ENCODE measurements around the gene SLC2A11. TPM values are rescaled to one million over a fixed set of nuclear protein-coding genes. Genes with fewer than 3 reads are reported as not detected.

Gene SLC2A11
- total RNA-seq, 1 donor from 2014 or later, result 5.7 TPM

DNA sequence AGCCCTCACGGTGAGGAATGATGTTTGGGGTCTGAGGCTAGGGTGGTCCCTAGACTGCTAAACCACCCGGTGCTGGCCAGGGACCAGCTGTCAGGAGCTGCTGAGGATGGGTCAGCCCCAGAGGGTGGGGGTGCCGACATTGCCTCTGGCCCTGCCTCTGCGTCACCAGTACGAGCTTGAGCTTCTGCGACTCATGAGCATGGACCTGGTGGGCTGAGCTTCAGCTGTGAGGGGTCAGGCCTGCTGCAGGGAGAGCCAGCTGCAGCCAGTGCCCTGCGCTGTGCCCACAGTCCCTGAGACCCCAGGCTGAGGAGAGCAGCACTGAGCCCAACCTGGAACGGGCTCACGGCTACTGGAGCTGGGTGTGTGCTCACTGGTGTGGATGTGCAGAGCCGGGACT, 25.9 kb upstream of the SLC2A11 start:
- intact Hi-C loops (cut with micrococcal nuclease), result no loop called here

DNA sequence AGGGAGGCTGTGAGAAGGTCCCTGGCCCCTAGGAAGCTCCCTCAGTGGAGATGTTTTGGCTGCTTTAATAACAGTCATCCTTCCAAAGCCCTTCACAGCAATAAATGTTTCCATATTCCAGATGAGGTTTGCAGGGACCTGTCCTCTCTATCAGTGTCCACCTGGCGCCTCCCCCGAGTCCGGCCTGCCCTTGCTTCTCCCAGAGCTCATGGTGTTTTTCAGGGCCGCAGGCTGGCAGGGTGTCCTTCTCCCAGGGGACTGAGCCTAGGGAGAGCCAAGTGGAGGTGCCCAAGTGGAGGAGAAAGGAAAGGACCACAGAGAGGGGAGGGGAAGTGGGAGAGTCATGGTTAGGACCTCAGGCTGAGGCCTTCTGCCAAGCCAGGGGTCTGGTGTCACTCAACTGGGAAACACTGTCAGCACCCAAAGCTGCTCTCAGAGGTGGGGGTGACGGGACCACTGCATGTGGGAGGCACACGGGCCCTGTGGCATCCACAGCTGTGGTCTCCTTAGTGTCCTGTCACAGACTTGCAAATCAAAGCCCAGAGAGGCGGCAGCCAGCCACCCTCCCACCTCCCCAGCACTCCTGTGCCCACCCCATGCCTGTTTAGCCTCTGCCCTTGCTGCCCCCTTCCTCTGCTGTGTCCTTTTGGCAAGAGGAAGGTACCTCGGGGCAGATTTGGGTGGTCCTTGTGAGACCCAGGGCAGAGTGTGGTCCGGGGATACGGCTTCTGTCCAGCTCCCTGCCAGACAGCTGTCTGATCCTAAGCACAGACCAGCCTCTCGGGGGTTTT, 25.3 kb upstream of the SLC2A11 start:
- intact Hi-C loops (cut with micrococcal nuclease), result no loop called here

DNA sequence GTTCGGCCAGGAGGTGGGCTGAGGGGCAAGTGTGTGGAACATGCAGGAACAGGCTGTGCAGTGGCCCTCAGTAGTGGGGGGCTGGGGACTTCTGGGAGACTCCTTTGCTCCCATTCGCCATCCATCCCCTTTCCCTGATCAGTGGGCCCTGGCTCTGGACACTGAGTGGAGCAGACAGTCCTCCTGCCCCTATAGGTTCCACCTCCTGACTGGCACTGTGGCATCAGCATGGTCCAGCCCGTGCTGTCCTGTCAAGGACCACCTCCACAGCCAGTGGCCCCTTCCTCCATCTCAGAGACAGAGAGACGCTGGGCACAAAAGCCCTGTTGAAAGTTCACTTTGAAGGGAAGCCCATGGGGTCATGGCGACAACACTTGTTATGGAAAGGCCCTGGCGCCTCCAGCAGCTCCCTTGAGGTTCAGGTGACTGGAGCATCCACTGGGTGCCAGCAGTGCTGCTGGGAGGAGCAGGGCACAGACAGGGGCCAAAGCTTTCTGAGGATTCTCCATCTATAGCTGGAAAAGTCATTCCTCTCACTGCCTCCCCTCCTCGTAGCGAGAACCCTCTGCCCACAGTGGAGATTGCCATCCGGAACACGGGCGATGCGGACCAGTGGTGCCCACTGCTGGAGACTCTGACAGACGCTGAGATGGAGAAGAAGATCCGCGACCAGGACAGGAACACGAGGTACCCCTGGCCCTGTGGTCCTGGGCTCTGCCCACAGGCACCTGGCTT, 24.5 kb upstream of the SLC2A11 start:
- intact Hi-C loops (cut with micrococcal nuclease), result no loop called here

DNA sequence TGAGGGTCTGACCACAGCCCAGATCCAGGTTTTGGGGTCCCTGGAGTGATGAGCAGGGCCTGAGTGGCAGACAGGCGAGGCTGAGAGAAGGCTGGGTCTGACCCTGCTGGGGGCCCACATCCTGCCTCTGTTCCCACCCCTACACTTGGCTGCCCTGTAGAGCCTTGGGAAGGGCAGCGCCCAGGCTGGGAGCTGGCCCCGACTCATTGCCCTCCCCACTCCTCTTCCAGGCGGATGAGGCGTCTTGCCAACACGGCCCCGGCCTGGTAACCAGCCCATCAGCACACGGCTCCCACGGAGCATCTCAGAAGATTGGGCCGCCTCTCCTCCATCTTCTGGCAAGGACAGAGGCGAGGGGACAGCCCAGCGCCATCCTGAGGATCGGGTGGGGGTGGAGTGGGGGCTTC, 23.8 kb upstream of the SLC2A11 start:
- intact Hi-C loops (cut with micrococcal nuclease), result no loop called here

DNA sequence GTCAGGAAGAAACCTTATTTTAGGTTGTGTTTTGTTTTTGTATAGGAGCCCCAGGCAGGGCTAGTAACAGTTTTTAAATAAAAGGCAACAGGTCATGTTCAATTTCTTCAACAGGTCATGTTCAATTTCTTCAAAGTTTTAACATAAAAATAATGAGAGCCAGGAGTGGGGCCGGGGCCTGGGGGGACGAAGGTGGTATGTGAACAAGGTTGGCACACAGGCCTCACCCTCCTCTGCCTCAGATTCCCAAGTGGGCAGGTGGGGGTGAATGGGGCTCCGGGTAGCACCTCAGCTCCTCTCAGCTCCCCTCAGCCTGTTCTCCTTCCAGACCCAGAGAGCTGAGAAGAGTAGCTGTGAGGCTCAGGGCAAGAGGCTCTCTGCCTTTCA, 23.3 kb upstream of the SLC2A11 start:
- intact Hi-C loops (cut with micrococcal nuclease), result no loop called here

DNA sequence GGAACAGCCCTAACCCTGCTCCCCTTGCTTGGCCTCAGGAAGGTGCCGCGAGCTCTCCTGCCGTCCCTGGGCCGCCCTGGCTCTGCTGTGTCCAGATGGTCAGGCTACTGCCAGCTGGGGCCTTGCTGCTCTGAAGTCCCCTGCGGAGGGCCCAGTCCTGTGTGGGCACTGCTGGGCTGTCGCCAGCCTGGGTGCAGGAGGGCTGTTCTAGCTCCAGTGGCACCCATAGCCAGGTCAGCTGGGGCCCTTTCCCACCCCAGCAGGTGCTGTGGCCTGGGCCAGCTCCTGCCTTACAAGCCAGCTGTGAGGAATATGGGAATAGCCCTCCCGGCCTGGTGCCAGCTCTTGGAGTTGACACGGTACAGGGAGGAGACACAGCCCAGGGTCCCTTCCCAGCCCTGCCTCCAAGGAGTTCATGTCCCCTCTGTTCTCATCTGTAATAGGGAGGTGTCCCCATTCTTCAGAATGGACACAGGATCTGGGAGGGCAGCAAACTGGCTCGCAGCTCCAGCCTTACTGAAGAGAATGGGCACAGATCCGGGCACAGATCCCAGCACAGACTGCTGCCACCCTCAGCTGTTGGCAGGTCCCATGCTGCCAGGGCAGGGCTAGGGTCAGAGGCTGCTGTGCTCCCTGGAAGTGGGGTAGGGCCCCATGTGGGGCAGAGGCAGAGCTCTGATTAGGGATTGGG, 22.7 kb upstream of the SLC2A11 start:
- intact Hi-C loops (cut with micrococcal nuclease), result no loop called here

DNA sequence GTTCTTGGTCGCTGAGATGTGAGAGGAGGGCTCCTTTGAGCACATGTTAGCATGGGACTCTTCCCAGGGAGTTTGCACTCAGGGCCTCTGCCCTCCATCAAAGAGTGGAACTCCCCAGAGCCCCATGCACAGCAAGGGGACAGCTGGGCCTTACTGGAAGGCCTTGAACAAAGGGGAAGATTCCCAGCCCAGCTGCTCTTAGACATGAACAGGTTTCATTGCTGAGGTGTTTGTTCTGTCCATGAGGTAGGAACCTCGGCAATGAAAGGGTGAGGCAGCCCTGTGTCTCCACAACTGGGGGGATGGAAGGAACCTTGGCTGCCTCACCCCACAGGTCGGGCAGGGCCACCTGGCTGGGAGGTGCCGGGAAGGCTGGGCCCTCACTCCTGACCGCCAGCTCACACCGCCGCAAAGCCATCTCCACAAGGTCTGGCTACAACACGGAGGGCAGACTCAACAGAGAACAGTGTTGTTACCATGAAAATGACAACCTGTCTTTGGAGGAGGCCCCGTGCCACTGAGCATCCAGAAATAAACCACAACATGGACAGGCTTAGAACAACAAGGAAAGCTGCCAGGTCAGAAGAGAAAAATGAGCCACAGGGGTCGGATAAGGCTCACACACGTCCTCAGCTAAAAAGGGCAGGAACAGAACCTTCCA, 22.1 kb upstream of the SLC2A11 start:
- intact Hi-C loops (cut with micrococcal nuclease), result no loop called here

- intact Hi-C loops (cut with micrococcal nuclease), result no loop called here
These were observed 21.4 kb upstream of the SLC2A11 start for GRCh38 chr22:23836281-23836680.

DNA sequence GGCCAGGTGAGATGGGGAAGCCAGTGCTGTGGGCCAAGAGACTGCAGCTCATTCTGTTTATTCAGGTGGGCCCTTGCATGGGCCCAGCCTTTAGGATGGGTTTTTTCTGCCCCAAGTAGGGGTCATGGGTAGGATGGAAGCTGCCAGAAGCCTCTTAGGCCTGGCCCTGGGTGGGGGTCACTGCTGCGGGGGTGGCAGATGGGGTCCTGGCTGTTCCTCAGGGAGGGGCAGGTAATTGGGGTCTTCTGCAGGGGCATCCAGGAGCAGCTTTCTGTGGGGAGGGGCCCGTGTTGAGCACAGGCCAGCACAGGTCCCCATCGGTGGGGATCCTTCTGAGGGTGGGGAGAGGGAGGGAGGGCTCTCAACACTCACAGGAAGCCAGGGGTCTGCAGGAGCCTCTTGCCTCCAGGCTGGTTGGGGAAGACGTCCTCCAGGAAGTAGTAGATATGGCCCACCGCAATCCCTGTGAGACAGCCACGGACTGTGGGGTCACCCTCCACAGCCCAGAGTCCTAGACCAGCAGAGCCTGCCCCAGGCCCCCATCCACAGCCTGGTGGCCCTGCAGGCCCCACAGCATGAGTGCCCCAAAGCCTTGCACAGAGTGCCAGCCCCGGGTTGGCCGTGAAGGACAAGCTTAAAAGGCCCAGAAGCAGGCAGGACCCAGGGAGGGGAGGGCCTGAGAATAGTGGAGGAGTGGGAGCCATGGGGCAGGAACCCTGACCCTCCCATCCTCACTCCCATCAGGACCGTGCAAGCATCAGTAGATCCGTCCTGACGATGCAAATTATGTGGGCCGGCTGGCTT, 20.8 kb upstream of the SLC2A11 start:
- intact Hi-C loops (cut with micrococcal nuclease), result no loop called here

DNA sequence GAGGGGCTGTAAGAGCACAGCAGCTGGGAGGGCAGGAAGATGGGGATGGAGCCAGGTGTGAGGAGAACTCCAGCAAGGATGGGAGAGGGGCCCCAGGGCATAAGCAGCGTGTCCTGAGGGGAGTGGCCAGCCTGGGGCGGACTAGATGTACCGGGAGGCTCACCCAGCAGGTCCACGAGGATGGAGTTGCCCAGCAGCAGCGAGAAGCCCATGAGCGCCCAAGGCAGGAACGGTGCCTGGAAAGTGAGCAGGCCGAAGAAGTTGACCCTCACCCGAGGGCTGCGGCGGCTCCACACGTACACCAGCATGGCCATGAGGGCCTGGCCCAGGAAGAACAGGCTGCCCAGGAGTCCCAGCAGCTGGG, 20.2 kb upstream of the SLC2A11 start:
- intact Hi-C loops (cut with micrococcal nuclease), result no loop called here

- intact Hi-C loops (cut with micrococcal nuclease), result loop anchor here (2.0 kb wide), 2 partner anchors 19 to 71 kb away; partner anchors contain the start of genes CHCHD10 and SLC2A11
These were observed 19.6 kb upstream of the SLC2A11 start for GRCh38 chr22:23837911-23838680.

DNA sequence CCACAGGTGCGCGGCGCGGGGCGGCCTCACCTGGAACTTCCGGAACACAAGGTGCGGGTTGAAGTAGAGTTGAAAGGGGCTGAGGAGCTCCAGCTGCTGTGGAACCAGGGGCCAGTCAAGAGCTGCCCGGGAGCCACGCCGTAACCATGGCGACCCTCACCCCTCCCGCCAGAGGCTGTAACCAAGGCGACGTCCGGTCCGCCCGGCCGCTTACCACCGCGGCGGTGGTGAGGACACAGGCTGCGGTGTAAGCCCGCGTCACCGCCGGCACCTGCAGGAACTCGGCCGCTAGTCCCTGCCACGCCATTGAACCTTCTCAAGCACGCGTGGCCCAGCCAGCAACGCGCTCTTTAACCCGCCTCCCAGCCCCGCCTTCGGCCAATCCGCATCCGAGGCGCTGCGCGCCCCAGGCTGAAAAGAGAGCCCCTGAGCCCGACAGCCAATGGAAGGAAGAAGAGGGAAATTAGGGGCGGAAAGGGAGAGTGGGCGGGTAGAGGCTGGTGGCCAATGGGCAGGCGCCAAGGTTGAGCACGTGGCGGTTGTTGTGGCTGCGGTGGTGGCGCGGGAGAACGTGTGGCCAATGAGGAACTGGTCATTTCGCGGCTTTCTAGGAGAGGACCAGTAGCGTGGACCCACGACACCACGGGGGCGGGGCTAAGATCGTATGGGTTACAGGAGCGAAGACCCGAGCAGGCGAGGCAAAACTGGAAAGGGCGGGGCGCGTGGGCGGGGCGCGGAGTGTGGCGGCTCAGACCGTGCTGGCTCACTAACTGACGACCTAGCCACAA, 18.8 kb upstream of the SLC2A11 start, which contains the start of gene DERL3:
TSS of gene DERL3 (minus strand) at position 326 of the 788 bp plus-strand sequence. CDS start at position 307, 19 bp downstream.
- intact Hi-C loops (cut with micrococcal nuclease), result loop anchor here (1.0 to 2.0 kb wide), 8 partner anchors 18 to 143 kb away; partner anchors contain the start of genes CHCHD10, MIF, SLC2A11 and ZNF70

DNA sequence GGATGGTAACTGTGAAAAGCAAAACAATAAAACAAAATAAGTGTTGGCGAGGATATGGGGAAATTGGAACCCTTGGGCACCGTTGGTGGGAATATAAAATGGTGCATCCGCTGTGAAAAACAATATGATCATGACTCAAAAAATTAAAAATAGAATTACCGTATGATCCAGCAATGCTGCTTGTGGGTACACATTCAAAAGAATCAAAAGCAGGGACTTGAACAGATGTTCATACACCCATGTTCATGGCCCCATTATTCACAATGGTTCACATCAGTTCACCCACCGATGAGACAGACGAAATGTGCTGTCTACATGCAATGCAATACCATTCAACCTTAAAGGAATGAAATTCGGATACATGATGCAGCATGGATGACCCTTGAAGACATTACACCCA, 17.6 kb upstream of the SLC2A11 start:
- intact Hi-C loops (cut with micrococcal nuclease), result no loop called here

- intact Hi-C loops (cut with micrococcal nuclease), result no loop called here
These were observed 16.4 kb upstream of the SLC2A11 start for GRCh38 chr22:23841292-23841691.

- intact Hi-C loops (cut with micrococcal nuclease), result no loop called here
These were observed 15.8 kb upstream of the SLC2A11 start for GRCh38 chr22:23841736-23842445.

DNA sequence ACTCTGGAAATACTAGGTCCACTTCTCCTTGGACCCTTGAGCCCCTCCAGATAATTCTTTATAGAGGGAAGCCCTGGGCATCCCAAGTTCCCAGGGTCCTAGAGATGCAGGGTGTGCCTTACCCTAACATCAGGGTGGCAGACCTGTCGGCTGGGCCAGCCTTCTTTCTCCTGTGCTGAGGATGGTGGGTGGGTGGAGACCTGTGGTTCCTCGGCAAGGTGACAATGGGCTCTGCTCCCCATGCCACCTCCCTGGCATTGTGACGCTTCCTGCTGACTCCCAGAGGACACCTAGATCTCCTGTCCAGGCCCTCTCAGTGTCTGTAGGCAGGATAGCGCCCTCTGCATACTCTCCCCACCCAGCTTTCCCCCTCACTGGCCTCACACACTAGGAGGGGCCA, 15.1 kb upstream of the SLC2A11 start:
- intact Hi-C loops (cut with micrococcal nuclease), result no loop called here

DNA sequence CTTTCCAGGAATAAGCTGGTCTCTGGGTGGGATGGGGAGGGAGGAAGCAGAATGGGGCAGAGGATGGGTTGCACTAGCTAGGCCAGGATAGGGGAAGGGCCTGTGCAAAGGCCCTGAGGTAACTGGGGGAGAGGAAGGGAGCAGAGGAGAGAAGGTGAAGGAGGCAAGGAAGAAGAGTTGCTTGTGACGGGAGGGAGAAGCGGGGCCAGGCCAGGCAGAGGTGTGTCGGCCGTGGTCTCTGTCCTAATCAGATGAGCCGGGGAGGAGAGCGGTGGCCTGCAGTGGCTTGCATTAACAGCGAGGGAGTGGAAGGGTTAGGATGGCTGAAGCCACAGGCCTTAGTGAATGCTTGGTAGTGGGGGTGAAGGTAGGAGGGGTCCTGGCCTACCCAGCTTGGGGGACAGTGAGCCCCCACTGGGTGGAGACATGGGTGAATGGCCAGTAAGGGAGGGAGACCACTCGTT, 12.9 kb upstream of the SLC2A11 start:
- intact Hi-C loops (cut with micrococcal nuclease), result loop anchor here (5.0 kb wide), 1 partner anchor 232 kb away; no protein-coding TSS in a partner anchor

Data from T-helper 1 cell treated with Interleukin-12 subunit alpha and Interleukin-12 subunit beta and Interleukin-4 antibody, amounts not matched to agents 30 ng/mL and 1 ng/mL, for 36 hours (primary cell).